Fibroblast of lung (primary cell): ENCODE data around the gene ERVMER34-1. TPM values are rescaled to one million over a fixed set of nuclear protein-coding genes. Genes with fewer than 3 reads are reported as not detected.

Experiments
- DNase-seq, 2 donors: peaks; one replicate each; pipeline versions ENCODE4 v3.0.0 to v3.0.0-alpha.2; 2010; ENCODE audit warnings: low read depth in 2 of 2
- H2AFZ ChIP-seq: 2 replicates; pipeline ENCODE4 v1.5.1; 2012; ENCODE audit warnings: low read length, control low read depth, inconsistent platforms
- H3K27ac ChIP-seq: 2 replicates; pipeline ENCODE4 v1.5.1; 2011; ENCODE audit warnings: low read length, control low read depth; ENCODE audit not compliant: insufficient read depth
- H3K27me3 ChIP-seq: 2 replicates; pipeline ENCODE4 v1.5.1; 2011; ENCODE audit warnings: mild to moderate bottlenecking, low read length; ENCODE audit not compliant: control insufficient read depth, insufficient read depth
- H3K36me3 ChIP-seq: 2 replicates; pipeline ENCODE4 v1.5.1; 2011; ENCODE audit warnings: low read length; ENCODE audit not compliant: control insufficient read depth, insufficient read depth
- H3K4me1 ChIP-seq: 2 replicates; pipeline ENCODE4 v1.5.1; 2011; ENCODE audit warnings: low read length; ENCODE audit not compliant: control insufficient read depth, insufficient read depth; ENCODE audit errors: extremely low read depth
- H3K4me2 ChIP-seq: 2 replicates; pipeline ENCODE4 v1.5.1; 2011; ENCODE audit warnings: low read length, control low read depth; ENCODE audit not compliant: insufficient read depth; ENCODE audit errors: extremely low read depth
- H3K4me3 ChIP-seq, 4 experiments: fragments of 200-600 bp in 1 of 4; sonication (generic) in 1 of 4; replicated peaks in 1 of 4; 2 replicates each; pipeline ENCODE4 v1.5.1; 2011 to 2016; ENCODE audit warnings: low read length in 4 of 4, low read depth in 3 of 4, mild to moderate bottlenecking in 3 of 4, control low read depth in 2 of 4, inconsistent platforms in 1 of 4, mixed read lengths in 1 of 4; ENCODE audit not compliant: insufficient read depth in 1 of 4; ENCODE audit errors: control extremely low read depth in 1 of 4
- H3K79me2 ChIP-seq: 2 replicates; pipeline ENCODE4 v1.5.1; 2012; ENCODE audit warnings: mild to moderate bottlenecking, low read length, inconsistent platforms; ENCODE audit not compliant: control insufficient read depth, insufficient read depth
- H3K9ac ChIP-seq: 2 replicates; pipeline ENCODE4 v1.5.1; 2011; ENCODE audit warnings: mild to moderate bottlenecking, low read length, control low read depth; ENCODE audit not compliant: insufficient read depth
- H3K9me3 ChIP-seq: 2 replicates; pipeline ENCODE4 v1.5.1; 2012; ENCODE audit warnings: low read depth, low read length; ENCODE audit not compliant: control insufficient read depth, insufficient read depth
- H4K20me1 ChIP-seq: 2 replicates; pipeline ENCODE4 v1.5.1; 2011; ENCODE audit warnings: low read length; ENCODE audit not compliant: control insufficient read depth, insufficient read depth; ENCODE audit errors: extremely low read depth
- EZH2 ChIP-seq: IDR thresholded peaks from 2 replicates; pipeline ENCODE4 v1.5.1; 2012; ENCODE audit warnings: low read length, control low read depth, mild to moderate bottlenecking; ENCODE audit errors: missing control alignments
- polyA plus RNA-seq, 2 donors: library from polyadenylated mRNA; depleted of rRNA in 1 of 2; stranded (reverse) in 1 of 2; unstranded in 1 of 2; fragments of >200 nt; gene quantifications; 2 replicates each; pipeline ENCODE4 v1.2.1, GENCODE V29; 2011 to 2012; ENCODE audit warnings: missing spikeins in 1 of 2
- total RNA-seq: library from RNA; depleted of rRNA; stranded (reverse); fragments of >200 nt; gene quantifications from 2 replicates; pipeline ENCODE4 v1.2.1, GENCODE V29; 2014
- TF ChIP-seq, protein P1 (sequence below), 2 donors: IDR thresholded peaks in 1 of 2; conservative IDR thresholded peaks in 1 of 2; 1 replicate in 1 of 2; 2 replicates in 1 of 2; pipeline ENCODE4 v1.5.1; 2011 to 2012; ENCODE audit warnings: low read length in 2 of 2, control low read depth in 1 of 2, inconsistent platforms in 1 of 2, low read depth in 1 of 2, mild to moderate bottlenecking in 1 of 2

Gene ERVMER34-1
- total and polyA plus RNA-seq, 2 donors (not counting 1 experiment from before 2014, with no cell fraction given): under 0.01 to 0.54 TPM

DNA sequence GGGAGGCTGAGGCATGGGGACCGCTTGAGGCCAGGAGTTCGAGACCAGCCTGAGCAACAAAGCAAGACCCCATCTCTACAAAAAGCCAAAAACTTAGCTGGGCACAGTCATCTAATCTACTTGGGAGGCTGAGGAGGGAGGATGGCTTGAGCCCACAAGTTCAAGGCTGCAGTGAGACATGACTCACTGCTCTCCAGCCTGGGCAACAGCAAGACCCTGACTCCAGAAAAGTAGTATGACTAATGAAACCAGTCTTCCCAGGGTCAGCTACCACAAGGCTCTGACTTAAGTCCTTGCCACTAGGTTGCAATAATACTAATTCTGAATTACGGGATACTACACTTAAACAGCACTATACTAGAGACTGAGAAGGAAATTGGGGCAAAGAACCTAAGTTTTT is 33.1 kb downstream of the ERVMER34-1 start:
- peaks cover 8% of the 10 kb centered on the region for H3K79me2 ChIP-seq
- no peak overlapping the region for H2AFZ ChIP-seq
- H3K27me3 ChIP-seq: no peaks in the 10 kb centered on the region
- H3K36me3 ChIP-seq: peaks cover 3% of the 10 kb centered on the region
- H4K20me1 ChIP-seq: no peaks in the 10 kb centered on the region
- TF ChIP-seq EZH2: no peak
- TF ChIP-seq, protein P1, sequence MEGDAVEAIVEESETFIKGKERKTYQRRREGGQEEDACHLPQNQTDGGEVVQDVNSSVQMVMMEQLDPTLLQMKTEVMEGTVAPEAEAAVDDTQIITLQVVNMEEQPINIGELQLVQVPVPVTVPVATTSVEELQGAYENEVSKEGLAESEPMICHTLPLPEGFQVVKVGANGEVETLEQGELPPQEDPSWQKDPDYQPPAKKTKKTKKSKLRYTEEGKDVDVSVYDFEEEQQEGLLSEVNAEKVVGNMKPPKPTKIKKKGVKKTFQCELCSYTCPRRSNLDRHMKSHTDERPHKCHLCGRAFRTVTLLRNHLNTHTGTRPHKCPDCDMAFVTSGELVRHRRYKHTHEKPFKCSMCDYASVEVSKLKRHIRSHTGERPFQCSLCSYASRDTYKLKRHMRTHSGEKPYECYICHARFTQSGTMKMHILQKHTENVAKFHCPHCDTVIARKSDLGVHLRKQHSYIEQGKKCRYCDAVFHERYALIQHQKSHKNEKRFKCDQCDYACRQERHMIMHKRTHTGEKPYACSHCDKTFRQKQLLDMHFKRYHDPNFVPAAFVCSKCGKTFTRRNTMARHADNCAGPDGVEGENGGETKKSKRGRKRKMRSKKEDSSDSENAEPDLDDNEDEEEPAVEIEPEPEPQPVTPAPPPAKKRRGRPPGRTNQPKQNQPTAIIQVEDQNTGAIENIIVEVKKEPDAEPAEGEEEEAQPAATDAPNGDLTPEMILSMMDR (conservative IDR thresholded peaks at IDR 0.05 in 1 of 2, IDR thresholded peaks at IDR 0.05 in 1 of 2; ENCODE audit: low read depth in 1 of 2, low read length in 2 of 2): no peak
- H3K4me3 ChIP-seq: no peak overlapping the region
- DNase-seq: peak; percentile 45 to 54
- H3K4me1 ChIP-seq: peaks cover 3% of the 10 kb centered on the region
- no peak overlapping the region for H3K4me2 ChIP-seq
- no peaks in the 10 kb centered on the region for H3K9me3 ChIP-seq
- H3K27ac ChIP-seq: no peak overlapping the region
- H3K9ac ChIP-seq: no peak overlapping the region

DNA sequence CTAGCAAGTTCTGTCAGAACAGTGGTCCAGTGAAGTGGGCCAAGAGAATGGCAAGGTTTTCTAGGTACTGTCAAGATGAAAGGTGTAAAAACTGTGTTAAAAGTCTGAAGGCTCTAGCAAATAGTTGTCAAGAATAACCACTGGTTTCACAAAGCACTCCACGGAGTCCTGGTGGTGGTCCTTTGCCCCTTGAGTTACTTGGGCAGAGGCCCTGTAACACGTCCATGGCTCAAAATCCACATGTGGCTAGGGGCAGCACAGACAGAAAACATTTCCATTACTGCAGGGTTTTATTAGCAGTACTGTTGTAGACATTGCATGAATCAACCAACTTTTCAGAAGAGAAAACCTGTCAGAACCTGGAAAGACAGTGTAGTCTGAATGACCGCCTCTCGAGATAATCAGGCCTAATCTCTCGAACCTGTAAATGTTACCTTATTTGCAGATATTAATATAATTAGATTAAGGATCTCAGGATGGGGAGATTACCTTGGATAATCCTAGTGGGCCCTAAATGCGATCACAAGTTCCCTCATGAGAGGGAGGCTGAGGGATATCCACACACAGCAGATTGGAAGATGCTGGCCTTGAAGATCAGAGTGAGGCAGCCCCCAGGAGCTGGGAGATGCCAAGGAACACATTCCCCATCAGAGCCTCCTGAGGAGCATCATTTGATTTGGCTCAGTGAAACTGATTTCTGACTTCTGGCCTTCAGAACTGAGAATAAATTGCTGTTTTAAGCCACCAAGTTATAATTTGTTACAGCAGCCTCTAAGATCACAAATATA is 34.7 kb downstream of the ERVMER34-1 start:
- no peak overlapping the region for H3K27ac ChIP-seq
- no peak for DNase-seq
- H2AFZ ChIP-seq: no peak overlapping the region
- no peaks in the 10 kb centered on the region for H3K9me3 ChIP-seq
- no peak for TF ChIP-seq EZH2
- TF ChIP-seq, protein P1 (conservative IDR thresholded peaks at IDR 0.05 in 1 of 2, IDR thresholded peaks at IDR 0.05 in 1 of 2; ENCODE audit: low read depth in 1 of 2, low read length in 2 of 2): no peak
- peaks cover 3% of the 10 kb centered on the region for H3K36me3 ChIP-seq
- H3K4me1 ChIP-seq: peaks cover 3% of the 10 kb centered on the region
- no peaks in the 10 kb centered on the region for H3K27me3 ChIP-seq
- H3K4me3 ChIP-seq: no peak overlapping the region
- H4K20me1 ChIP-seq: no peaks in the 10 kb centered on the region
- H3K9ac ChIP-seq: no peak overlapping the region
- no peak overlapping the region for H3K4me2 ChIP-seq
- H3K79me2 ChIP-seq: peaks cover 12% of the 10 kb centered on the region

DNA sequence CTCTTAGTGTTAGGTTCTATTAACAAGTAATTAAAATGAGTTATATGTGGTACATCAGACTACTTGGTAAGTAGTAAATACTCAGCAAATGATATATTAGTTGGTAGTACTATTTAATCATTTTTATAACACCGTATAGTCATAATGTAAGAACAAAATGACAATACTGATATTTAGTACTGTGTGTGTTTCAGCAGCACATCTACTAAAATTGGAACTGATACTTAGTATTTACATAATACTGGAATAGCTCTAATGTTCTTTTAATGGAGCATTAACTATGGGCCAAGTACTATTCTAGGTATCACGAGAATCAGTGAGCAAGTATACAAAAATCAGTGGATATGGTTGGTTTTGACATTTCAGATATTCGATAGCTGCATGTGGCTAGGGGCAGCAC is 35.3 kb downstream of the ERVMER34-1 start:
- no peaks in the 10 kb centered on the region for H4K20me1 ChIP-seq
- H3K4me2 ChIP-seq: no peak overlapping the region
- H3K27me3 ChIP-seq: no peaks in the 10 kb centered on the region
- TF ChIP-seq, protein P1 (conservative IDR thresholded peaks at IDR 0.05 in 1 of 2, IDR thresholded peaks at IDR 0.05 in 1 of 2; ENCODE audit: low read depth in 1 of 2, low read length in 2 of 2): no peak
- no peak for TF ChIP-seq EZH2
- H3K9ac ChIP-seq: no peak overlapping the region
- H2AFZ ChIP-seq: no peak overlapping the region
- no peak overlapping the region for H3K27ac ChIP-seq
- H3K79me2 ChIP-seq: peaks cover 12% of the 10 kb centered on the region
- DNase-seq: no peak
- no peaks in the 10 kb centered on the region for H3K9me3 ChIP-seq
- no peak overlapping the region for H3K4me3 ChIP-seq
- H3K4me1 ChIP-seq: peaks cover 3% of the 10 kb centered on the region
- peaks cover 3% of the 10 kb centered on the region for H3K36me3 ChIP-seq
